H1 (cell line): Measurements from ENCODE around the gene CLCN5. TPM values are rescaled to one million over a fixed set of nuclear protein-coding genes. Genes with fewer than 3 reads are reported as not detected.

ENCODE experiments used
- CTCF ChIA-PET: fragments of 300-600 bp; sonication (Branson Sonifier 250); formaldehyde crosslinking; loops from one replicate; lab custom pipeline; 2021; ENCODE audit not compliant: partially characterized antibody; lab: Charles Lee
- POLR2A ChIA-PET: fragments of 300-600 bp; sonication (Branson Sonifier 250); formaldehyde crosslinking; loops from one replicate; lab custom pipeline; 2021; ENCODE audit warnings: inconsistent platforms; ENCODE audit not compliant: partially characterized antibody; lab: Charles Lee
- DNase-seq, 2 experiments: peaks; one replicate each; pipeline versions ENCODE4 v3.0.0 to v3.0.0-alpha.2; 2010 to 2022; ENCODE audit warnings: low spot score in 2 of 2, low read depth in 1 of 2, mixed read lengths in 1 of 2
- FAIRE-seq: peaks from 2 replicates; lab custom pipeline; 2011; peaks lifted over from hg19 to GRCh38; lab: Jason Lieb, UNC
- H2AFZ ChIP-seq: 2 replicates; pipeline ENCODE4 v1.8.1; 2012; ENCODE audit warnings: low read length, inconsistent platforms
- H2AK5ac ChIP-seq: 2 replicates; pipeline ENCODE4 v1.6.1; 2013; ENCODE audit warnings: low read depth, low read length
- H2BK120ac ChIP-seq: replicated peaks from 2 replicates; pipeline ENCODE3; 2013; ENCODE audit warnings: low read depth, low read length, inconsistent platforms
- H2BK12ac ChIP-seq: 2 replicates; pipeline ENCODE4 v1.6.1; 2013; ENCODE audit warnings: low read depth, low read length
- H2BK15ac ChIP-seq: 2 replicates; pipeline ENCODE4 v1.6.1; 2013; ENCODE audit warnings: low read length
- H2BK20ac ChIP-seq: 2 replicates; pipeline ENCODE4 v1.6.1; 2013; ENCODE audit warnings: low read length
- H2BK5ac ChIP-seq: 2 replicates; pipeline ENCODE4 v1.6.1; 2013; ENCODE audit warnings: low read depth, low read length
- H3K14ac ChIP-seq: 2 replicates; pipeline ENCODE4 v1.6.1; 2013; ENCODE audit warnings: inconsistent platforms; ENCODE audit not compliant: insufficient read length
- H3K18ac ChIP-seq: 2 replicates; pipeline ENCODE4 v1.6.1; 2013; ENCODE audit warnings: low read length; ENCODE audit errors: extremely low read depth
- H3K23ac ChIP-seq: 2 replicates; pipeline ENCODE4 v1.6.1; 2013; ENCODE audit warnings: inconsistent platforms; ENCODE audit not compliant: insufficient read length
- H3K23me2 ChIP-seq: 2 replicates; pipeline ENCODE4 v1.6.1; 2013; ENCODE audit warnings: low read depth, low read length
- H3K27ac ChIP-seq: 2 replicates; pipeline ENCODE4 v1.6.1; 2011; ENCODE audit warnings: low read depth, low read length, inconsistent platforms
- H3K27me3 ChIP-seq, 4 experiments: replicated peaks in 1 of 4; 1 replicate in 1 of 4; 2 replicates in 3 of 4; pipeline versions ENCODE4 v1.6.1 to v1.8.1; 2011 to 2013; ENCODE audit warnings: low read length in 3 of 4, mild to moderate bottlenecking in 3 of 4, inconsistent platforms in 2 of 4, mixed read lengths in 2 of 4, moderate library complexity in 1 of 4; ENCODE audit not compliant: control insufficient read depth in 3 of 4, insufficient read depth in 3 of 4; ENCODE audit errors: extremely low read depth in 1 of 4
- H3K36me3 ChIP-seq, 4 experiments: 2 replicates each; pipeline versions ENCODE4 v1.6.1 to v1.8.1; 2011 to 2013; ENCODE audit warnings: mild to moderate bottlenecking in 4 of 4, low read length in 3 of 4, moderate library complexity in 2 of 4, control low read depth in 1 of 4, inconsistent platforms in 1 of 4; ENCODE audit not compliant: insufficient read depth in 4 of 4, control insufficient read depth in 2 of 4
- H3K4ac ChIP-seq: replicated peaks from 2 replicates; pipeline ENCODE3; 2013; ENCODE audit warnings: low read length, low read depth, mixed read lengths, inconsistent platforms; ENCODE audit not compliant: insufficient read length
- H3K4me1 ChIP-seq, 4 experiments: replicated peaks in 1 of 4; 1 replicate in 1 of 4; 2 replicates in 3 of 4; pipeline versions ENCODE4 v1.6.1 to v1.8.1; 2011 to 2013; ENCODE audit warnings: low read length in 3 of 4, inconsistent platforms in 2 of 4, mixed read lengths in 1 of 4; ENCODE audit not compliant: insufficient read depth in 4 of 4, control insufficient read depth in 3 of 4
- H3K4me2 ChIP-seq, 2 experiments: 2 replicates each; pipeline versions ENCODE4 v1.6.1 to v1.8.1; 2011 to 2013; ENCODE audit warnings: low read depth in 2 of 2, low read length in 2 of 2, control low read depth in 1 of 2, inconsistent platforms in 1 of 2, mild to moderate bottlenecking in 1 of 2; ENCODE audit not compliant: insufficient read depth in 1 of 2
- H3K4me3 ChIP-seq, 4 experiments: fragments of 200-600, 300-600 bp in 1 of 4; sonication (generic), shearing (Covaris generic), sonication (Bioruptor Twin) in 1 of 4; 2 replicates each; pipeline versions ENCODE4 v1.5.1 to v1.8.1; 2011 to 2016; ENCODE audit warnings: low read length in 4 of 4, low read depth in 3 of 4, control low read depth in 2 of 4, inconsistent platforms in 2 of 4, mild to moderate bottlenecking in 2 of 4, mixed read lengths in 1 of 4, moderate library complexity in 1 of 4; ENCODE audit not compliant: insufficient read depth in 2 of 4; ENCODE audit errors: extremely low read depth in 1 of 4
- H3K56ac ChIP-seq: replicated peaks from 2 replicates; pipeline ENCODE3; 2013; ENCODE audit warnings: low read depth, mild to moderate bottlenecking, mixed read lengths, low read length, inconsistent platforms; ENCODE audit not compliant: insufficient read length
- H3K79me1 ChIP-seq: 2 replicates; pipeline ENCODE4 v1.6.1; 2013; ENCODE audit warnings: low read depth, low read length, control low read depth
- H3K79me2 ChIP-seq, 2 experiments: 2 replicates each; pipeline versions ENCODE4 v1.6.1 to v1.8.1; 2012 to 2013; ENCODE audit warnings: low read length in 2 of 2, mild to moderate bottlenecking in 2 of 2, inconsistent platforms in 1 of 2; ENCODE audit not compliant: insufficient read depth in 2 of 2, control insufficient read depth in 1 of 2
- H3K9ac ChIP-seq, 4 experiments: replicated peaks in 1 of 4; 1 replicate in 1 of 4; 2 replicates in 3 of 4; pipeline versions ENCODE4 v1.6.1 to v1.8.1; 2011 to 2013; ENCODE audit warnings: low read depth in 3 of 4, low read length in 3 of 4, control low read depth in 2 of 4, mild to moderate bottlenecking in 2 of 4, moderate library complexity in 2 of 4, inconsistent platforms in 1 of 4; ENCODE audit errors: extremely low read depth in 1 of 4
- H3K9me3 ChIP-seq, 2 experiments: 2 replicates each; pipeline versions ENCODE4 v1.6.1 to v1.8.1; 2012 to 2013; ENCODE audit warnings: mild to moderate bottlenecking in 2 of 2, moderate library complexity in 2 of 2, control low read depth in 1 of 2, inconsistent platforms in 1 of 2, low read depth in 1 of 2, low read length in 1 of 2, mixed read lengths in 1 of 2; ENCODE audit not compliant: insufficient read depth in 2 of 2
- H4K20me1 ChIP-seq, 2 experiments: replicated peaks in 1 of 2; 2 replicates each; pipeline versions ENCODE3 to v1.8.1; 2011 to 2013; ENCODE audit warnings: inconsistent platforms in 2 of 2, low read length in 2 of 2, mild to moderate bottlenecking in 1 of 2; ENCODE audit not compliant: insufficient read depth in 2 of 2, control insufficient read depth in 1 of 2
- H4K5ac ChIP-seq: 2 replicates; pipeline ENCODE4 v1.6.1; 2013; ENCODE audit warnings: low read length, low read depth, mixed read lengths, inconsistent platforms; ENCODE audit not compliant: insufficient read length
- H4K8ac ChIP-seq: 2 replicates; pipeline ENCODE4 v1.8.0; 2013; ENCODE audit warnings: mild to moderate bottlenecking, moderate library complexity, low read length, inconsistent platforms; ENCODE audit not compliant: insufficient read depth; ENCODE audit errors: extremely low read depth
- H4K91ac ChIP-seq: replicated peaks from 2 replicates; pipeline ENCODE3; 2013; ENCODE audit warnings: low read length, mixed read lengths, inconsistent platforms; ENCODE audit not compliant: insufficient read length
- CBX5 ChIP-seq: fragments of 300-800, 300-1000 bp; sonication (generic); IDR thresholded peaks from 2 replicates; pipeline ENCODE4 v1.7.1; 2016; ENCODE audit warnings: antibody characterized with exemption, low read length, low read depth
- CREB1 ChIP-seq: IDR thresholded peaks from 2 replicates; pipeline ENCODE4 v1.6.1; 2012; ENCODE audit warnings: inconsistent platforms
- FOSL1 ChIP-seq: IDR thresholded peaks from 2 replicates; pipeline ENCODE4 v1.6.1; 2011; ENCODE audit warnings: mild to moderate bottlenecking, low read depth, low read length, moderate library complexity; ENCODE audit not compliant: insufficient read depth
- GTF2F1 ChIP-seq: IDR thresholded peaks from 2 replicates; pipeline ENCODE4 v1.6.1; 2012; ENCODE audit warnings: low read depth, low read length, improper control_type of control experiment, borderline replicate concordance
- POLR2AphosphoS5 ChIP-seq: IDR thresholded peaks from 2 replicates; pipeline ENCODE4 v1.6.1; 2011; ENCODE audit warnings: low read depth, low read length
- RAD21 ChIP-seq, 2 experiments: IDR thresholded peaks in 1 of 2; conservative IDR thresholded peaks in 1 of 2; 2 replicates each; pipeline ENCODE4 v1.6.1; 2011; ENCODE audit warnings: low read depth in 2 of 2, low read length in 2 of 2, improper control_type of control experiment in 1 of 2, inconsistent platforms in 1 of 2, mild to moderate bottlenecking in 1 of 2, moderate library complexity in 1 of 2
- SIX5 ChIP-seq: IDR thresholded peaks from 2 replicates; pipeline ENCODE4 v1.6.1; 2011; ENCODE audit warnings: mild to moderate bottlenecking, low read depth, low read length
- SP1 ChIP-seq: IDR thresholded peaks from 2 replicates; pipeline ENCODE4 v1.6.1; 2011; ENCODE audit warnings: low read depth, low read length
- WGBS, 2 experiments: shearing (Covaris generic) in 1 of 2; methylation state at CpG; one replicate each; pipeline versions ENCODE4 v1.1.6 to v1.1.7; 2013 to 2015; ENCODE audit warnings: low lambda C conversion rate in 2 of 2, mixed read lengths in 2 of 2, inconsistent platforms in 1 of 2, low coverage in 1 of 2, missing lambda C conversion rate in 1 of 2; ENCODE audit not compliant: insufficient replicate concordance in 2 of 2, insufficient coverage in 1 of 2, insufficient read length in 1 of 2; ENCODE audit errors: extremely low coverage in 1 of 2, missing lambda C conversion rate in 1 of 2; 5-methylcytosine and 5-hydroxymethylcytosine counted together
- polyA plus RNA-seq, 7 experiments: library from polyadenylated mRNA; depleted of rRNA in 3 of 7; stranded (reverse) in 5 of 7; unstranded in 2 of 7; fragments of >200 nt in 5 of 7; fragments of 200-250 nt in 2 of 7; gene quantifications; 1 replicate in 5 of 7; 2 replicates in 1 of 7; 4 replicates in 1 of 7; pipeline versions ENCODE4 v1.2.1 to v1.2.3, GENCODE V29; 2011 to 2013; ENCODE audit warnings: missing spikeins in 2 of 7, mixed read lengths in 2 of 7
- total RNA-seq: library from RNA; stranded (reverse); fragmentation: NEBNext Ultra II Directional; extraction: Animal tissue kit (Norgen Biotek cat#: 25700); gene quantifications from 2 replicates; pipeline ENCODE4 v1.2.1, GENCODE V29; 2021

CLCN5 gene
- total and polyA plus RNA-seq, 2 of the 8 experiments (the other 6 are each of a cell fraction or from before 2014, with no cell fraction given): 4.2 to 9.7 TPM

DNA sequence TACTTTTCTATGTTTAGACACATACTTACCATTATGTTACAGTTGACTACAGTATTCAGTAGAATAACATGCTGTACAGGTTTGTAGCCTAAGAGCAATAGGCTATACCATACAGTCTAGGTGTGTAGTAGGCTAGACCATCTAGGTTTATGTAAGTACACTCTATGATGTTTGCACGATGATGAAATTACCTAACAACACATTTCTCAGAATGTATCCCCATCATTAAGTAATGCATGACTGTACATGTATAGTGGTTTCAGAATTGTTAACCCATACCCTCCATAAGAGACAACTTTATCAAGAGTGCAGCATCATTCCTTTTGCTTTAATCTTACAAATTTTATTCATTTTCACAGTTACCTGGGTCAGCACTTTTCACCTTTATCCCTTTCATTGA lies 126.8 kb downstream of the CLCN5 start:
- Histone ChIP-seq H3K4me3 (no peak overlapping the region), H3K4me1 (no peaks in the 10 kb centered on the region), H4K5ac (no peak overlapping the region), H2BK15ac (no peak overlapping the region), H2BK120ac (no peak overlapping the region), H3K23ac (no peak overlapping the region), H3K79me2 (no peaks in the 10 kb centered on the region), H3K9ac (no peak overlapping the region), H2BK5ac (no peak overlapping the region), H4K20me1 (no peaks in the 10 kb centered on the region), H3K27ac (no peak overlapping the region), H3K4me2 (no peak overlapping the region), H3K14ac (no peak overlapping the region), H3K56ac (no peak overlapping the region), H4K91ac (no peak overlapping the region), H2AFZ (no peak overlapping the region), H3K27me3 (no peaks in the 10 kb centered on the region), H3K36me3 (no peaks in the 10 kb centered on the region; a peak in 1 of 8 replicates), H3K18ac (no peak overlapping the region), H3K23me2 (no peaks in the 10 kb centered on the region), H2AK5ac (no peak overlapping the region), H4K8ac (no peak overlapping the region), H2BK20ac (no peak overlapping the region), H3K9me3 (no peaks in the 10 kb centered on the region), H2BK12ac (no peak overlapping the region), H3K4ac (no peak overlapping the region), H3K79me1 (no peaks in the 10 kb centered on the region)
- POLR2A ChIA-PET: no interaction called here
- no peak for DNase-seq
- FAIRE-seq: peak; percentile 58
- WGBS, 2 experiments: 91% methylated on average over 1 of the region's 1 CpG; no CpG with 5 or more reads in 1 of the 2 experiments
- TF ChIP-seq CREB1: no peak
- no peak for TF ChIP-seq SIX5
- no peak for TF ChIP-seq CBX5
- TF ChIP-seq GTF2F1: no peak
- no peak for TF ChIP-seq POLR2AphosphoS5
- no peak for TF ChIP-seq FOSL1
- TF ChIP-seq SP1: no peak
- no peak for TF ChIP-seq RAD21 (IDR thresholded peaks at IDR 0.05 in 1 of 2, conservative IDR thresholded peaks at IDR 0.05 in 1 of 2; ENCODE audit: low read depth in 2 of 2, low read length in 2 of 2)
- CTCF ChIA-PET: interaction anchor here (0.7 kb wide), 1 partner anchor 94 kb away, joined by 3 read pairs; no protein-coding TSS in a partner anchor
